Ovary (tissue), 9 donors: ENCODE results near the gene AMACR. TPM values are rescaled to one million over a fixed set of nuclear protein-coding genes. Genes with fewer than 3 reads are reported as not detected.

Experiments used
- DNase-seq, 5 donors: peaks; one replicate each; pipeline ENCODE4 v3.0.0-alpha.2; 2019 to 2020
- H3K27ac ChIP-seq, 2 donors: fragments of 200-600 bp; one replicate each; pipeline versions ENCODE4 v1.5.1 to v1.8.0; 2019 to 2022
- H3K27me3 ChIP-seq: fragments of 200-600 bp; one replicate; pipeline ENCODE4 v1.8.0; 2022
- H3K36me3 ChIP-seq: fragments of 200-600 bp; sonication (generic); one replicate; pipeline ENCODE4 v1.5.1; 2019
- H3K4me1 ChIP-seq: one replicate; pipeline ENCODE4 v1.8.1; 2013; ENCODE audit warnings: mild to moderate bottlenecking, moderate library complexity; ENCODE audit not compliant: insufficient read depth
- H3K4me3 ChIP-seq: fragments of 200-600 bp; sonication (generic); one replicate; pipeline ENCODE4 v1.5.1; 2017
- H3K9me3 ChIP-seq, 2 donors: fragments of 200-600 bp in 1 of 2; sonication (generic) in 1 of 2; one replicate each; pipeline versions ENCODE4 v1.5.1 to v1.8.1; 2013 to 2019; ENCODE audit warnings: mild to moderate bottlenecking in 1 of 2, moderate library complexity in 1 of 2
- EP300 ChIP-seq: sonication (generic); formaldehyde crosslinking; IDR thresholded peaks from one replicate; pipeline ENCODE4 v1.6.1; 2017; ENCODE audit warnings: antibody characterized with exemption
- POLR2A ChIP-seq: fragments of 450-650 bp; IDR thresholded peaks from one replicate; pipeline ENCODE4 v1.6.1; 2017; ENCODE audit warnings: antibody characterized with exemption, mild to moderate bottlenecking, moderate library complexity
- WGBS, 3 donors: extraction: QIAGEN DNeasy Blood & Tissue Kit in 1 of 3; methylation state at CpG; one replicate each; pipeline versions ENCODE4 v1.1.5 to v1.1.7; 2013 to 2017; 5-methylcytosine and 5-hydroxymethylcytosine counted together
- intact Hi-C, 4 donors: fragments of 100-400 bp; cut with DNase I; formaldehyde crosslinking; loops; one replicate each; pipeline versions ENCODE4 v1.11.0 to v1.15.1; 2022 to 2023
- polyA plus RNA-seq, 2 donors: library from polyadenylated mRNA; stranded (reverse); fragments of 200-250 nt in 1 of 2; fragments of 350-450 nt in 1 of 2; fragmentation: Illumina TruSeq in 1 of 2; extraction: RNeasy Lipid Tissue Mini Kit (QIAGEN cat#74804) in 1 of 2; gene quantifications; one replicate each; pipeline ENCODE4 v1.2.3, GENCODE V29; 2013 to 2014
- total RNA-seq, 7 donors: library from RNA; depleted of rRNA in 2 of 7; stranded (reverse); fragments of >200 nt in 2 of 7; fragmentation: NEBNext Ultra II Directional in 3 of 7; extraction: Animal tissue kit (Norgen Biotek cat#: 25700) in 3 of 7; gene quantifications; one replicate each; pipeline versions ENCODE4 v1.1.0 to v1.2.4, GENCODE V29; 2016 to 2023
- TF ChIP-seq, protein P1 (sequence below), 3 donors: fragments of 450-650 bp in 2 of 3; fragments of 200-600 bp in 1 of 3; IDR thresholded peaks; one replicate each; pipeline versions ENCODE4 v1.5.1 to v1.8.0; 2016 to 2022; ENCODE audit warnings: antibody characterized with exemption in 3 of 3, mild to moderate bottlenecking in 1 of 3
- donor health status: DM: no; HTN: no; CAD: no; lungs with moderate emphysema.
- donor health status: DM: no; HTN: no; CAD: no.
- donor health status: Bipolar disorder and iron deficiency.
- donor health status: DM: yes; HTN: yes; CAD: no.
- donor health status: DM: no; HTN: no; CAD: no.
- donor health status: DM: yes; HTN: yes; CAD: no.

Gene AMACR
- total and polyA plus RNA-seq, 9 donors, result 3.9 to 13.4 (median 7.8) TPM

DNA sequence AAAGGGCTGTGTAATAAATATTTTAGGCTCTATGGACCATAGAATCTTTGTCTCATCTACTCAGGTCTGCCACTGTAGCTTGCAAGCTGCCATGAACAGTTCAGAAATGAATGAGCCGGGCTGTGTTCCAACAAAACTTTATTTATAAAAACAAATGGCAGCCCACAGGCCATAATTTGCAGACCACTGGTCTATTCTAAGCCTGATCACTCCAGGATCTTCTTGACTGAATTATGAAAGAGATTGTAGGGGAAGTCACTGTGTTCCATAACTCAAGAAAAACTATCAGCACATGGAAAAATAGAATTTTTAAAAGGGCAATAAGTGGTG lies 46.5 kb upstream of the AMACR start:
- no peaks in the 10 kb centered on the region for H3K9me3 ChIP-seq
- H3K4me3 ChIP-seq, result no peak overlapping the region
- intact Hi-C loops, result no loop called here
- H3K4me1 ChIP-seq, result no peaks in the 10 kb centered on the region
- H3K36me3 ChIP-seq, result no peaks in the 10 kb centered on the region
- WGBS, 3 donors, result 83 to 92% (median 83%) methylated on average over 1 of the region's 1 CpG
- H3K27me3 ChIP-seq, result no peaks in the 10 kb centered on the region
- no peak overlapping the region for H3K27ac ChIP-seq
- TF ChIP-seq EP300 (no peak), POLR2A (no peak)
- TF ChIP-seq, protein P1, sequence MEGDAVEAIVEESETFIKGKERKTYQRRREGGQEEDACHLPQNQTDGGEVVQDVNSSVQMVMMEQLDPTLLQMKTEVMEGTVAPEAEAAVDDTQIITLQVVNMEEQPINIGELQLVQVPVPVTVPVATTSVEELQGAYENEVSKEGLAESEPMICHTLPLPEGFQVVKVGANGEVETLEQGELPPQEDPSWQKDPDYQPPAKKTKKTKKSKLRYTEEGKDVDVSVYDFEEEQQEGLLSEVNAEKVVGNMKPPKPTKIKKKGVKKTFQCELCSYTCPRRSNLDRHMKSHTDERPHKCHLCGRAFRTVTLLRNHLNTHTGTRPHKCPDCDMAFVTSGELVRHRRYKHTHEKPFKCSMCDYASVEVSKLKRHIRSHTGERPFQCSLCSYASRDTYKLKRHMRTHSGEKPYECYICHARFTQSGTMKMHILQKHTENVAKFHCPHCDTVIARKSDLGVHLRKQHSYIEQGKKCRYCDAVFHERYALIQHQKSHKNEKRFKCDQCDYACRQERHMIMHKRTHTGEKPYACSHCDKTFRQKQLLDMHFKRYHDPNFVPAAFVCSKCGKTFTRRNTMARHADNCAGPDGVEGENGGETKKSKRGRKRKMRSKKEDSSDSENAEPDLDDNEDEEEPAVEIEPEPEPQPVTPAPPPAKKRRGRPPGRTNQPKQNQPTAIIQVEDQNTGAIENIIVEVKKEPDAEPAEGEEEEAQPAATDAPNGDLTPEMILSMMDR (IDR thresholded peaks at IDR 0.05), result no peak
- no peak for DNase-seq

DNA sequence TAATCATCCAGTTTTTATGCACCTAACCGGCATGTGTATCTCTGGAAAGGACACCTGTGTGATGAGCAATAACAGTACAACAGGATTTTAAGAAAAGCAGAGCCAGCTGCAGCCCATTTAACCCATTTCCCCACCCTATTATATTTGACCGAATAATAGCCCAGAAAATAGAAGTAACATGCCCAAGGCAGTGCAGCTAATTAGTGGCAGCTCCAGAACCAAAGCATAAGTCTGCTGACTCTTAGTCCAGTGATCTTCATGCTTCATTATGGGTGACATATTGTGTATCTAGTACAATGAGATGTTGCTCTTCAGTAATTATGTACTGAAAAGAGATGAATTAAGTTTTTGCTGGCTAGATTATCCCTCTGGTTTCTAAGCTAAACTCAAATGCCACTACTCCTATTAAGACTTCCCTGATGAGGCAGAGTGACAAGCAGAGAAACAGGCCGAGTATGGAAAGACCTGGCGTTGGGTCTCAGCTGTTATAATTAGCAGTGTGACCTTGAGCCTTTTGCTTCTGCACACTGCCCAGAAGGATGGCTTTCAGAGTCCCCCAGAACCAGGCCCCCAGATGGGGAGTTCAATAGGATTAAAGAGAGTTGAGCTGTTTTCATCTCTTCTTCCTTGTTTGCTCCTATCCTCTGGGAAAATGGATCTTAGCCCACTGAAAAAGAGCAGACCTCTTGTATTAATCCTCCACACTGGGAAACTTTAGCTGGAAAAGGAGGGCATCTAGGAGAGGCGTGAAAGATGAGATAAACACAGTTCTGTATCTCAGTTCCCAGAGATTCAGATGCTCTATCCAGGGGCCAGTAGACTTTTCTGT lies 45.9 kb upstream of the AMACR start:
- 71 to 81% (median 72%) methylated on average over 5 of the region's 5 CpGs for WGBS, 3 donors
- intact Hi-C loops, result no loop called here
- Histone ChIP-seq H3K27ac (no peak overlapping the region), H3K4me1 (no peaks in the 10 kb centered on the region), H3K4me3 (no peak overlapping the region), H3K36me3 (no peaks in the 10 kb centered on the region), H3K9me3 (no peaks in the 10 kb centered on the region), H3K27me3 (no peaks in the 10 kb centered on the region)
- TF ChIP-seq EP300 (no peak), POLR2A (no peak)
- TF ChIP-seq, protein P1 (IDR thresholded peaks at IDR 0.05), result no peak
- DNase-seq, result no peak

DNA sequence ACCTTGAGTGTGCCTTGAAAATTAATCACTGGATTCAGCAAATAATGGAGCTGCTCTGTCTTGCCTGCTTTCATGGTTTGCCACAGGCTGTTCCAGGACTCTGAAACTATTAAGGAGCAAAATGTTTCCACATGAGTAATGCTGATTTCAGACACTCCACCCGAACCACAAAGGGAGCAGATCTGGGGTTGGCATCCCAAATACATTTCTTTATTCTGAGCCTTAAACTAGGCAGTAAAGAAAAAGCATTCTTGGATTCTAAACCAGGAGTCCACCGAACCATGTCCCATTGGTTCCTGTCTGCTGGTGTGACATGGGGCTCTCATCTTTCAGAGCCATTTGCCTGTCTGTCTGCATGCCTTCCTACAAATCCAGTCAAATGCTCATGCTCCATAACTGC lies 45.3 kb upstream of the AMACR start:
- Histone ChIP-seq H3K4me1 (no peaks in the 10 kb centered on the region), H3K4me3 (no peak overlapping the region), H3K27me3 (no peaks in the 10 kb centered on the region), H3K27ac (no peak overlapping the region), H3K9me3 (no peaks in the 10 kb centered on the region), H3K36me3 (no peaks in the 10 kb centered on the region)
- TF ChIP-seq EP300 (no peak), POLR2A (no peak)
- TF ChIP-seq, protein P1 (IDR thresholded peaks at IDR 0.05), result no peak
- intact Hi-C loops, result no loop called here
- no peak for DNase-seq
- 9 to 79% (median 70%) methylated on average over 2 of the region's 2 CpGs for WGBS, 3 donors

DNA sequence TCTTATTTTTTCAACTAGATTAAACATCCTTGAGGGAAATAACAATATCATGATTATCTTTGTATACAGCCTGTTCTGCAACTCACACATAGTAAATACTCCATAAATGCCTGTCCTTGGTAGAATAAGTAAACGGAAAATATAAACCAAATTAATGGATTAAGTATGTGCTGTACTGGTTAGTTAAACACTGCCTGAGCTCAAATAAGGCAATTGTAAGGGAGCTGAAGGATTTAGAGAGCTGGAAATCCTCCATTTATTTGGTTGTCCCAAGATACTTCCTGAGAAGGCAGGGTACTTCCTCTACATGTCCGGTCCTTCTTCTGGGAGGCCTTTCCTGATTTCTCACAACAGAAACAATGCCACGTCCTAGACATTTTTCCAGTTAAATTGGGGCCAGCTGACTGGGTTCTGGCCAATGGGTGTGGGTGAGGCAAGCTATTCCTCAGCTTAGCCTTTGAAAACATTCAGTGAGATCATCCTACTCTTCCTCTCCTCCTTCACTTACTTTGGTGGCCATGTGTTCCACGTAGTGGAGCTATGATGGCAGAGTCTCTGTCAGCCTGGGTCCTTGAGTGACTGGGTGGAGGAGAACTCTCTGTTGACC lies 43.6 kb upstream of the AMACR start:
- Histone ChIP-seq H3K4me3 (no peak overlapping the region), H3K27ac (no peak overlapping the region), H3K4me1 (no peaks in the 10 kb centered on the region), H3K27me3 (no peaks in the 10 kb centered on the region), H3K9me3 (no peaks in the 10 kb centered on the region), H3K36me3 (no peaks in the 10 kb centered on the region)
- TF ChIP-seq EP300, result no peak
- TF ChIP-seq, protein P1 (IDR thresholded peaks at IDR 0.05), result no peak
- TF ChIP-seq POLR2A, result no peak
- intact Hi-C loops, result no loop called here
- WGBS, 3 donors, result 88 to 93% (median 89%) methylated on average over 4 of the region's 4 CpGs
- no peak for DNase-seq
